Aorta (tissue), 5 donors: ENCODE results near the gene AQP9. TPM values are rescaled to one million over a fixed set of nuclear protein-coding genes. Genes with fewer than 3 reads are reported as not detected.

ENCODE experiments used
- ATAC-seq: fragments of 200-7000 bp; cut with Tn5 transposase; one replicate; pipeline ENCODE4 v1.9.1; 2022; ENCODE audit warnings: moderate library complexity; ENCODE audit not compliant: low FRiP score
- DNase-seq, 2 donors: peaks; one replicate each; pipeline ENCODE4 v3.0.0-alpha.2; 2020
- H3K27ac ChIP-seq, 2 donors: one replicate each; pipeline ENCODE4 v1.5.1; 2013; ENCODE audit warnings: low read length in 2 of 2, mild to moderate bottlenecking in 2 of 2, moderate library complexity in 2 of 2, control low read depth in 1 of 2, inconsistent platforms in 1 of 2, low read depth in 1 of 2
- H3K27me3 ChIP-seq, 2 donors: one replicate each; pipeline ENCODE4 v1.6.1; 2013; ENCODE audit warnings: control low read depth in 1 of 2, low read length in 1 of 2, mild to moderate bottlenecking in 1 of 2, moderate library complexity in 1 of 2; ENCODE audit not compliant: insufficient read depth in 2 of 2, control insufficient read depth in 1 of 2
- H3K36me3 ChIP-seq, 2 donors: one replicate each; pipeline ENCODE4 v1.6.1; 2013; ENCODE audit warnings: control low read depth in 1 of 2, low read length in 1 of 2, mild to moderate bottlenecking in 1 of 2; ENCODE audit not compliant: insufficient read depth in 2 of 2, control insufficient read depth in 1 of 2
- H3K4me1 ChIP-seq, 2 donors: one replicate each; pipeline ENCODE4 v1.6.1; 2013; ENCODE audit warnings: low read length in 2 of 2, control low read depth in 1 of 2, mild to moderate bottlenecking in 1 of 2, moderate library complexity in 1 of 2; ENCODE audit not compliant: insufficient read depth in 2 of 2, control insufficient read depth in 1 of 2
- H3K4me3 ChIP-seq, 2 donors: one replicate each; pipeline ENCODE4 v1.5.1; 2013; ENCODE audit warnings: low read length in 2 of 2, control low read depth in 1 of 2, mild to moderate bottlenecking in 1 of 2
- H3K9me3 ChIP-seq: one replicate; pipeline ENCODE4 v1.6.1; 2013; ENCODE audit warnings: mild to moderate bottlenecking, low read length; ENCODE audit not compliant: control insufficient read depth
- WGBS, 2 donors: extraction: QIAGEN DNeasy Blood & Tissue Kit; methylation state at CpG; one replicate each; pipeline ENCODE4 v1.1.7; 2013; 5-methylcytosine and 5-hydroxymethylcytosine counted together
- intact Hi-C, 2 donors: fragments of 100-400 bp; cut with DNase I; formaldehyde crosslinking; loops; one replicate each; pipeline versions ENCODE4 v1.14.2 to v1.15.0; 2022
- polyA plus RNA-seq, 2 donors: library from polyadenylated mRNA; stranded (reverse); fragments of 200-250 nt; gene quantifications; one replicate each; pipeline ENCODE4 v1.2.3, GENCODE V29; 2013
- total RNA-seq, 2 donors: library from RNA; stranded (reverse); fragmentation: NEBNext Ultra II Directional; extraction: Animal tissue kit (Norgen Biotek cat#: 25700); gene quantifications; one replicate each; pipeline ENCODE4 v1.2.1, GENCODE V29; 2021
- donor health status: healthy with polysubstance abuse.
- donor health status: Bipolar disorder and iron deficiency.
- donor health status: DM: no; HTN: no; CAD: no.
- donor health status: DM: no; HTN: no; CAD: no.
- donor health status: DM: yes; HTN: yes; CAD: no.

Gene AQP9
- total and polyA plus RNA-seq, 4 donors = 0.59 to 7.9 (median 2.7) TPM

- Histone ChIP-seq H3K9me3 (no peaks in the 10 kb centered on the region), H3K4me1 (peaks cover 1 to 3% of the 10 kb centered on the region in 2 donors), H3K27me3 (no peaks in the 10 kb centered on the region), H3K4me3 (no peak overlapping the region), H3K27ac (no peak overlapping the region), H3K36me3 (no peaks in the 10 kb centered on the region)
- intact Hi-C loops = loop anchor here (5.0 kb wide), 2 partner anchors 513 to 528 kb away; no protein-coding TSS in a partner anchor
- no peak for ATAC-seq
- DNase-seq = no peak
- WGBS, 2 donors = 8 to 10% methylated on average over 8 of the region's 8 CpGs
Observed at GRCh38 chr15:58229297-58229768, 91.2 kb downstream of the AQP9 start.

DNA sequence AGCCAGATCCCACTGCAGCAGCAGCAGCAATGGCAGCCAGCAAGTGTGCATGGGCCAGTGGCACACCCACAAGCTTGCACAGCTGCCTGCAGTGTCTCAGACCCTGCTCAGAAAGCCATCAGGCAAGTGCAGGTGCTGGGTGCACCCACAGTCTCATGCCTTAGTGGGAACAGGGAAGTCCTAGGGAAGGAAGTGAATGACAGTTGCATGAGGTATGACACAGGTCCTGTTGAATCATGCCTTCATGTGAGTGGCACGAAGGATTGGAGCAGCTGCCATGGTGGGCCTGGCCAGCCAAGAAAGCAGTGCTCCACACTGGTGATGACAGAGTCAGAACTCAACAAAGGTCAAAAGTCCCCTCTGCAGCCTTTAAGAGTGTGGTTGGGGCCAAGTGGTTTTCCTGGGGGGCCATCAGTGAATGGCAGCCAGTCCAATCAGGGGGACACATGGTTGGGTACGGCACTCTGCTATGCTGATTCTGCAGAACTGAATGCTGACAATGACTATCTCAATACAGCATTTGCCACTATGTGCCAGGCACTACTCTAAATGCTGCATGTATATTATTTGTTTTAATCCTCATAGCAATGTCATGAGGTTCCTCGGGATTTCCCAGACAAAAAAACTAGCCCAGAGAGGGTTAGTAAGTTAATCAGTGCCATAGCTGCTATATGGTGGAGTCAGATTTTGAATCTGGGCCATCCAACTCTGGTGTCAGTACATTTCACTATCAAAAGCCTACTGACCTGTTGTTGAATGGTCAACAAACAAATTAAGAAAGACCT lies 94.3 kb downstream of the AQP9 start:
- no peak for DNase-seq
- H3K4me1 ChIP-seq = peaks cover 1 to 3% of the 10 kb centered on the region in 2 donors
- H3K27me3 ChIP-seq = no peaks in the 10 kb centered on the region
- WGBS, 2 donors = 79 to 80% methylated on average over 3 of the region's 3 CpGs
- H3K36me3 ChIP-seq = no peaks in the 10 kb centered on the region
- intact Hi-C loops = no loop called here
- no peak overlapping the region for H3K27ac ChIP-seq
- no peaks in the 10 kb centered on the region for H3K9me3 ChIP-seq
- ATAC-seq = no peak
- no peak overlapping the region for H3K4me3 ChIP-seq

GRCh38 chr15:58233341-58233740 lies 95.2 kb downstream of the AQP9 start:
- WGBS, 2 donors = 89 to 95% methylated on average over 1 of the region's 1 CpG
- H3K27ac ChIP-seq = no peak overlapping the region
- H3K4me3 ChIP-seq = no peak overlapping the region
- ATAC-seq (no peak), DNase-seq (no peak)
- intact Hi-C loops = no loop called here
- H3K27me3 ChIP-seq = no peaks in the 10 kb centered on the region
- H3K9me3 ChIP-seq = no peaks in the 10 kb centered on the region
- peaks cover 1 to 3% of the 10 kb centered on the region in 2 donors for H3K4me1 ChIP-seq
- no peaks in the 10 kb centered on the region for H3K36me3 ChIP-seq

Other genes with a start within 250 kb of the AQP9 start
- 10 to 100 TPM in 1 of 2 donors, 1 to 10 TPM in 1; 5.9 to 10.0 TPM for gene ALDH1A2, start 72.7 kb upstream of the AQP9 start, total RNA-seq
- gene ALDH1A2, start 72.7 kb upstream of the AQP9 start, polyA plus RNA-seq = 10 to 100 TPM in 1 of 2 donors, 1 to 10 TPM in 1; 3.8 to 15.1 TPM